ENCODE results near the gene FOXP2. TPM values are rescaled to one million over a fixed set of nuclear protein-coding genes. Genes with fewer than 3 reads are reported as not detected.

Gene FOXP2
- polyA plus RNA-seq, 2 of the 4 experiments (the other 2 are of a cell fraction), result 0.05 TPM; not detected in 1

DNA sequence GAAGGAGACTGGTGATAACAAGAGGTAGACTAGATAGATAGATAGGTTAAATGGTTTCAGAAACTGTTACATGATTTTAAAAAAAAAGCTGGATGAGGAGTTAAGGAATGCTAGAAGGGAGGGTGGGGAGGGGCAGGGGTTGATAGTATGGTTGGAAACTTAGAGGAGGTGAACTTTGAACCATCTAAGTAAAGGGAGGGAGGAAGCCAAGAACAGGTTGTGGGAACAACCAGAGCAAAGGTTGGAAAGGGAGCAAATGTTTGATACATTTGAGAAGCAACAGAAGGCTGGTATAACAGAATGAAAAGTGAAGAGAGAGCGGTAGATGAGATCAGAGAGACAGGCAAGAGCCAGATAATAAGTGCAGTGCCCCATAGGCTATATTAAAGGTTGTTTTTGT lies 224.8 kb downstream of the FOXP2 start:
- WGBS (ENCODE audit: missing lambda C conversion rate), result 90% methylated on average over 1 of the region's 1 CpG
- H3K4me2 ChIP-seq, result no peak overlapping the region
- FAIRE-seq (no peak), DNase-seq (ENCODE audit: low read depth in 1 of 2, low spot score in 1 of 2) (no peak), ATAC-seq (no peak)
- ChIA-PET POLR2A (no interaction called here), CTCF (no interaction called here)
- TF ChIP-seq CHD4 (IDR thresholded peaks at IDR 0.05; ENCODE audit: borderline replicate concordance) (no peak), EHF (CRISPR knock-in tag; IDR thresholded peaks at IDR 0.05) (no peak), HOXB5 (CRISPR knock-in tag; IDR thresholded peaks at IDR 0.05) (no peak), TP53 (CRISPR knock-in tag; IDR thresholded peaks at IDR 0.05) (no peak), RFX5 (IDR thresholded peaks at IDR 0.05) (no peak), FOSB (CRISPR knock-in tag; IDR thresholded peaks at IDR 0.05) (no peak), NR3C1 (IDR thresholded peaks at IDR 0.05) (no peak), HDAC2 (IDR thresholded peaks at IDR 0.05) (no peak), CBX2 (IDR thresholded peaks at IDR 0.05; ENCODE audit: borderline replicate concordance, low read depth) (no peak), ZSCAN20 (CRISPR knock-in tag; IDR thresholded peaks at IDR 0.05) (no peak), KDM1A (IDR thresholded peaks at IDR 0.05; ENCODE audit: low read depth) (no peak)
- TF ChIP-seq, protein P1, sequence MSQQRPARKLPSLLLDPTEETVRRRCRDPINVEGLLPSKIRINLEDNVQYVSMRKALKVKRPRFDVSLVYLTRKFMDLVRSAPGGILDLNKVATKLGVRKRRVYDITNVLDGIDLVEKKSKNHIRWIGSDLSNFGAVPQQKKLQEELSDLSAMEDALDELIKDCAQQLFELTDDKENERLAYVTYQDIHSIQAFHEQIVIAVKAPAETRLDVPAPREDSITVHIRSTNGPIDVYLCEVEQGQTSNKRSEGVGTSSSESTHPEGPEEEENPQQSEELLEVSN (IDR thresholded peaks at IDR 0.05; ENCODE audit: borderline replicate concordance, low read depth), result no peak
- TF ChIP-seq, protein P2, sequence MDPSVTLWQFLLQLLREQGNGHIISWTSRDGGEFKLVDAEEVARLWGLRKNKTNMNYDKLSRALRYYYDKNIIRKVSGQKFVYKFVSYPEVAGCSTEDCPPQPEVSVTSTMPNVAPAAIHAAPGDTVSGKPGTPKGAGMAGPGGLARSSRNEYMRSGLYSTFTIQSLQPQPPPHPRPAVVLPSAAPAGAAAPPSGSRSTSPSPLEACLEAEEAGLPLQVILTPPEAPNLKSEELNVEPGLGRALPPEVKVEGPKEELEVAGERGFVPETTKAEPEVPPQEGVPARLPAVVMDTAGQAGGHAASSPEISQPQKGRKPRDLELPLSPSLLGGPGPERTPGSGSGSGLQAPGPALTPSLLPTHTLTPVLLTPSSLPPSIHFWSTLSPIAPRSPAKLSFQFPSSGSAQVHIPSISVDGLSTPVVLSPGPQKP (IDR thresholded peaks at IDR 0.05; ENCODE audit: low read depth, low read length), result no peak
- H3K4me1 ChIP-seq, result no peaks in the 10 kb centered on the region
- no peak overlapping the region for H3K4me3 ChIP-seq
- H3K9me3 ChIP-seq, result no peaks in the 10 kb centered on the region
- no peak overlapping the region for H3K27ac ChIP-seq

DNA sequence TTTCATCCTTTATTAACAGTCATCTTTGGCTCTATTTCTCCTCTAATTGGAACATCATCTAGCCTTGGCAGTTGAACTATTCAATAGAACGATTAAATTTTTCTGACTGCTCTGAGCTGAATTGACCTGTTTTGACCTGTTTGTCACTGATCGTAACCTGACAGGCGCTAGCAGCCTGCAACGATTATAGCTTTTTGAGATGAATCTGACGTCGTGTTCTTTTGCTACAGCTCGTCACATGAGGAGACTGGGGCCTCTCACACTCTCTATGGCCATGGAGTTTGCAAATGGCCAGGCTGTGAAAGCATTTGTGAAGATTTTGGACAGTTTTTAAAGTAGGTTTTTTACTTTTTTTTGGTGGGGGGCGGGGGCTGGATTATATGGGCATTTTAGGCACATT lies 229.8 kb downstream of the FOXP2 start:
- H3K4me2 ChIP-seq, result no peak overlapping the region
- FAIRE-seq (no peak), ATAC-seq (no peak), DNase-seq (ENCODE audit: low read depth in 1 of 2, low spot score in 1 of 2) (no peak)
- no peak overlapping the region for H3K27ac ChIP-seq
- no peaks in the 10 kb centered on the region for H3K9me3 ChIP-seq
- TF ChIP-seq HOXB13 (CRISPR knock-in tag; IDR thresholded peaks at IDR 0.05; ENCODE audit: low read depth) (no peak), ESRRA (IDR thresholded peaks at IDR 0.05; ENCODE audit: borderline replicate concordance, low read length) (no peak), HEYL (CRISPR knock-in tag; IDR thresholded peaks at IDR 0.05) (no peak), EHF (CRISPR knock-in tag; IDR thresholded peaks at IDR 0.05) (no peak), KDM5A (IDR thresholded peaks at IDR 0.05) (no peak), HOXA7 (CRISPR knock-in tag; IDR thresholded peaks at IDR 0.05) (no peak), NPAS2 (CRISPR knock-in tag; IDR thresholded peaks at IDR 0.05; ENCODE audit: borderline replicate concordance) (no peak), TP53 (CRISPR knock-in tag; IDR thresholded peaks at IDR 0.05) (no peak), SMC3 (IDR thresholded peaks at IDR 0.05) (no peak), NR3C1 (IDR thresholded peaks at IDR 0.05) (no peak), CHD4 (IDR thresholded peaks at IDR 0.05; ENCODE audit: borderline replicate concordance) (no peak), GATA3 (IDR thresholded peaks at IDR 0.05; ENCODE audit: borderline replicate concordance) (no peak)
- TF ChIP-seq, protein P3, sequence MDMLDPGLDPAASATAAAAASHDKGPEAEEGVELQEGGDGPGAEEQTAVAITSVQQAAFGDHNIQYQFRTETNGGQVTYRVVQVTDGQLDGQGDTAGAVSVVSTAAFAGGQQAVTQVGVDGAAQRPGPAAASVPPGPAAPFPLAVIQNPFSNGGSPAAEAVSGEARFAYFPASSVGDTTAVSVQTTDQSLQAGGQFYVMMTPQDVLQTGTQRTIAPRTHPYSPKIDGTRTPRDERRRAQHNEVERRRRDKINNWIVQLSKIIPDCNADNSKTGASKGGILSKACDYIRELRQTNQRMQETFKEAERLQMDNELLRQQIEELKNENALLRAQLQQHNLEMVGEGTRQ (IDR thresholded peaks at IDR 0.05), result no peak
- TF ChIP-seq, protein P1 (IDR thresholded peaks at IDR 0.05; ENCODE audit: borderline replicate concordance, low read depth), result no peak
- TF ChIP-seq, protein P4, sequence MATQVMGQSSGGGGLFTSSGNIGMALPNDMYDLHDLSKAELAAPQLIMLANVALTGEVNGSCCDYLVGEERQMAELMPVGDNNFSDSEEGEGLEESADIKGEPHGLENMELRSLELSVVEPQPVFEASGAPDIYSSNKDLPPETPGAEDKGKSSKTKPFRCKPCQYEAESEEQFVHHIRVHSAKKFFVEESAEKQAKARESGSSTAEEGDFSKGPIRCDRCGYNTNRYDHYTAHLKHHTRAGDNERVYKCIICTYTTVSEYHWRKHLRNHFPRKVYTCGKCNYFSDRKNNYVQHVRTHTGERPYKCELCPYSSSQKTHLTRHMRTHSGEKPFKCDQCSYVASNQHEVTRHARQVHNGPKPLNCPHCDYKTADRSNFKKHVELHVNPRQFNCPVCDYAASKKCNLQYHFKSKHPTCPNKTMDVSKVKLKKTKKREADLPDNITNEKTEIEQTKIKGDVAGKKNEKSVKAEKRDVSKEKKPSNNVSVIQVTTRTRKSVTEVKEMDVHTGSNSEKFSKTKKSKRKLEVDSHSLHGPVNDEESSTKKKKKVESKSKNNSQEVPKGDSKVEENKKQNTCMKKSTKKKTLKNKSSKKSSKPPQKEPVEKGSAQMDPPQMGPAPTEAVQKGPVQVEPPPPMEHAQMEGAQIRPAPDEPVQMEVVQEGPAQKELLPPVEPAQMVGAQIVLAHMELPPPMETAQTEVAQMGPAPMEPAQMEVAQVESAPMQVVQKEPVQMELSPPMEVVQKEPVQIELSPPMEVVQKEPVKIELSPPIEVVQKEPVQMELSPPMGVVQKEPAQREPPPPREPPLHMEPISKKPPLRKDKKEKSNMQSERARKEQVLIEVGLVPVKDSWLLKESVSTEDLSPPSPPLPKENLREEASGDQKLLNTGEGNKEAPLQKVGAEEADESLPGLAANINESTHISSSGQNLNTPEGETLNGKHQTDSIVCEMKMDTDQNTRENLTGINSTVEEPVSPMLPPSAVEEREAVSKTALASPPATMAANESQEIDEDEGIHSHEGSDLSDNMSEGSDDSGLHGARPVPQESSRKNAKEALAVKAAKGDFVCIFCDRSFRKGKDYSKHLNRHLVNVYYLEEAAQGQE (IDR thresholded peaks at IDR 0.05), result no peak
- TF ChIP-seq, protein P2 (IDR thresholded peaks at IDR 0.05; ENCODE audit: low read depth, low read length), result no peak
- TF ChIP-seq, protein P5, sequence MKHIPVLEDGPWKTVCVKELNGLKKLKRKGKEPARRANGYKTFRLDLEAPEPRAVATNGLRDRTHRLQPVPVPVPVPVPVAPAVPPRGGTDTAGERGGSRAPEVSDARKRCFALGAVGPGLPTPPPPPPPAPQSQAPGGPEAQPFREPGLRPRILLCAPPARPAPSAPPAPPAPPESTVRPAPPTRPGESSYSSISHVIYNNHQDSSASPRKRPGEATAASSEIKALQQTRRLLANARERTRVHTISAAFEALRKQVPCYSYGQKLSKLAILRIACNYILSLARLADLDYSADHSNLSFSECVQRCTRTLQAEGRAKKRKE (CRISPR knock-in tag; IDR thresholded peaks at IDR 0.05; ENCODE audit: low read depth), result no peak
- no peaks in the 10 kb centered on the region for H3K4me1 ChIP-seq
- H3K4me3 ChIP-seq, result no peak overlapping the region
- CTCF ChIA-PET, result no interaction called here
- 62% methylated on average over 8 of the region's 8 CpGs for WGBS (ENCODE audit: missing lambda C conversion rate)
- POLR2A ChIA-PET, result no interaction called here
